GM18511 (cell line): ENCODE measurements around the gene CCNT1.
"Not testable (repeated sequence)": the region's sequence is repeated elsewhere in the genome, so short reads cannot be mapped to it uniquely, and the experiment has no call there.

Experiments
- ATAC-seq: cut with Tn5 transposase; IDR thresholded peaks from one replicate; pipeline ENCODE4 v1.9.1; 2021; ENCODE audit warnings: mild to moderate bottlenecking, moderate library complexity; ENCODE audit not compliant: unreplicated experiment

Gene CCNT1

GRCh38 chr12:48716493-48717251 is at the start of gene CCNT1:
Gene CCNT1, minus strand, starts transcription at chr12:48716707. Its CDS starts 32 bp downstream, at chr12:48716675.
- ATAC-seq: peak; percentile 98

GRCh38 chr12:48765753-48766162 is 49.3 kb upstream of the CCNT1 start:
- peak; percentile 59 for ATAC-seq

GRCh38 chr12:48764521-48764920 is 48.0 kb upstream of the CCNT1 start:
- ATAC-seq: no peak

GRCh38 chr12:48758737-48759136 is 42.2 kb upstream of the CCNT1 start:
- no peak for ATAC-seq

- ATAC-seq: no peak
Observed at GRCh38 chr12:48758186-48758585, 41.7 kb upstream of the CCNT1 start.

- ATAC-seq: no peak
Observed at GRCh38 chr12:48750769-48751356, 34.4 kb upstream of the CCNT1 start.

GRCh38 chr12:48750215-48750614 is 33.7 kb upstream of the CCNT1 start:
- ATAC-seq: no peak

GRCh38 chr12:48744251-48745008 is 27.9 kb upstream of the CCNT1 start:
- ATAC-seq: no peak

GRCh38 chr12:48739618-48740269 is 23.2 kb upstream of the CCNT1 start:
- ATAC-seq: no peak

- ATAC-seq: no peak
Observed at GRCh38 chr12:48736456-48736855, 19.9 kb upstream of the CCNT1 start.

GRCh38 chr12:48728807-48729206 is 12.3 kb upstream of the CCNT1 start:
- ATAC-seq: no peak

- not testable (repeated sequence) for ATAC-seq
Observed at GRCh38 chr12:48720737-48721136, 4.2 kb upstream of the CCNT1 start.

- ATAC-seq: not testable (repeated sequence)
Observed at GRCh38 chr12:48720171-48720570, 3.7 kb upstream of the CCNT1 start.

GRCh38 chr12:48719002-48719401 is 2.5 kb upstream of the CCNT1 start:
- not testable (repeated sequence) for ATAC-seq

GRCh38 chr12:48717252-48717695 is 767 bp upstream of the CCNT1 start:
- ATAC-seq: no peak

- peak; percentile 17 for ATAC-seq
Observed at GRCh38 chr12:48716168-48716492, 377 bp downstream of the CCNT1 start.

GRCh38 chr12:48712209-48712608 is 4.3 kb downstream of the CCNT1 start:
- ATAC-seq: no peak

- ATAC-seq: not testable (repeated sequence)
Observed at GRCh38 chr12:48698822-48699221, 17.7 kb downstream of the CCNT1 start.

- ATAC-seq: no peak
Observed at GRCh38 chr12:48696626-48697025, 19.9 kb downstream of the CCNT1 start.

- ATAC-seq: no peak
Observed at GRCh38 chr12:48695859-48696258, 20.6 kb downstream of the CCNT1 start.

- ATAC-seq: no peak
Observed at GRCh38 chr12:48694038-48694437, 22.5 kb downstream of the CCNT1 start.
